GM10266 (cell line): ENCODE data around the gene ZNRF4.
"Not testable (repeated sequence)": the region's sequence is repeated elsewhere in the genome, so short reads cannot be mapped to it uniquely, and the experiment has no call there.

Experiments
- DNase-seq: peaks from one replicate; pipeline ENCODE4 v3.0.0; 2012; ENCODE audit errors: extremely low spot score
- TF ChIP-seq, protein P1 (sequence below): IDR thresholded peaks from 2 replicates; pipeline ENCODE4 v1.5.1; 2012; ENCODE audit warnings: mild to moderate bottlenecking, low read depth; ENCODE audit not compliant: control insufficient read depth, insufficient read depth; ENCODE audit errors: missing control alignments

The ZNRF4 gene

DNA sequence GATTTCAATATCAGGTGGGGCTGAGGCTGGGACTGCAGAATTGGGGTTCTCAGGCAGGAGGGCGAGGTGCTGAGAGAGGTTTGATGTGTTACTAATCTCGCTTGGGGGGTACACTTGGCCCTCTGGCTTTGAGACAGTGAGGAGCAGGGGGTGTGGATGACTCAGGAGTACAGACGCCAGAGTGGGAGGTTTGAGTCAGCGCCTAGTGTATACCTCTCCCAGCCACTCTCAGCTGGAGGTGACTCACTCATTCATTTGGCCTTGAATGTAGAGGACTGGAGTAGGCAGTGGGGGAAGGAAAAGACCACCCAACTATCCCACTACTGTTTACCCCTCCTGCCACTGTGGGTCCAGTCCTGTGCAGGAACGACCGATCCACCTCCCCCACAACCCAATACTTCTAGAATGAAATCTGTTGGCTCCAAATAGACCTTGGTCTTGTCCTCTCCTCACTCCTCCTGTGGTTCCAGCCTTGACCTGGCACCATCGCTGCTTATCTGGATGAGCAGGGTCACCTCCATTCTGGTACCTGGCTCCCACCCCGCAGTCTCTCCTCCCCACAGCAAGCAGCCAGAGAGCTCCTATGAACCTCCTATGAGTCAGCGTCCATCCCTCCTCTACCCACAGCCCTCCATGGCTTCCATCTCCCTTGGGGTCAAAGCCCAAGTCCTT, 20.1 kb upstream of the ZNRF4 start:
- DNase-seq: no peak
- TF ChIP-seq, protein P1, sequence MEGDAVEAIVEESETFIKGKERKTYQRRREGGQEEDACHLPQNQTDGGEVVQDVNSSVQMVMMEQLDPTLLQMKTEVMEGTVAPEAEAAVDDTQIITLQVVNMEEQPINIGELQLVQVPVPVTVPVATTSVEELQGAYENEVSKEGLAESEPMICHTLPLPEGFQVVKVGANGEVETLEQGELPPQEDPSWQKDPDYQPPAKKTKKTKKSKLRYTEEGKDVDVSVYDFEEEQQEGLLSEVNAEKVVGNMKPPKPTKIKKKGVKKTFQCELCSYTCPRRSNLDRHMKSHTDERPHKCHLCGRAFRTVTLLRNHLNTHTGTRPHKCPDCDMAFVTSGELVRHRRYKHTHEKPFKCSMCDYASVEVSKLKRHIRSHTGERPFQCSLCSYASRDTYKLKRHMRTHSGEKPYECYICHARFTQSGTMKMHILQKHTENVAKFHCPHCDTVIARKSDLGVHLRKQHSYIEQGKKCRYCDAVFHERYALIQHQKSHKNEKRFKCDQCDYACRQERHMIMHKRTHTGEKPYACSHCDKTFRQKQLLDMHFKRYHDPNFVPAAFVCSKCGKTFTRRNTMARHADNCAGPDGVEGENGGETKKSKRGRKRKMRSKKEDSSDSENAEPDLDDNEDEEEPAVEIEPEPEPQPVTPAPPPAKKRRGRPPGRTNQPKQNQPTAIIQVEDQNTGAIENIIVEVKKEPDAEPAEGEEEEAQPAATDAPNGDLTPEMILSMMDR: no peak

DNA sequence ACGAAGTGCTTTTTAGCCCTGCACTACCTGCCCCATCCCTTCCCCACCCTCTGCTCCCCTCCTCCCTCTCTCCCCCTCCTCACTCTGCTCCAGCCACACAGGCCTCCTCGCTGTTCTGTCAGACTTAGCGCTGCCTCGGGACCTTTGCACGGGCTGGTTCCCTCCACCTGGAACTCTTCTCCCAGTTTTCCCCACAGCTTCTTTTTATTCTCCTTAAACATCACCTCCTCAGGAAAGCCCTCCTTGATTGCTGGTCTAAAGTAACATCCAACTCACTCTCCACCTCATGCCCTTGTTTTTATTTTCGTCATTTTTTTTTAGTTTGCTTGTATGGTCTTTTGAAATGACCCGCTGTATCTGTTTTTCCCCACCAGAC, 19.6 kb upstream of the ZNRF4 start:
- DNase-seq: no peak
- TF ChIP-seq, protein P1: no peak

DNA sequence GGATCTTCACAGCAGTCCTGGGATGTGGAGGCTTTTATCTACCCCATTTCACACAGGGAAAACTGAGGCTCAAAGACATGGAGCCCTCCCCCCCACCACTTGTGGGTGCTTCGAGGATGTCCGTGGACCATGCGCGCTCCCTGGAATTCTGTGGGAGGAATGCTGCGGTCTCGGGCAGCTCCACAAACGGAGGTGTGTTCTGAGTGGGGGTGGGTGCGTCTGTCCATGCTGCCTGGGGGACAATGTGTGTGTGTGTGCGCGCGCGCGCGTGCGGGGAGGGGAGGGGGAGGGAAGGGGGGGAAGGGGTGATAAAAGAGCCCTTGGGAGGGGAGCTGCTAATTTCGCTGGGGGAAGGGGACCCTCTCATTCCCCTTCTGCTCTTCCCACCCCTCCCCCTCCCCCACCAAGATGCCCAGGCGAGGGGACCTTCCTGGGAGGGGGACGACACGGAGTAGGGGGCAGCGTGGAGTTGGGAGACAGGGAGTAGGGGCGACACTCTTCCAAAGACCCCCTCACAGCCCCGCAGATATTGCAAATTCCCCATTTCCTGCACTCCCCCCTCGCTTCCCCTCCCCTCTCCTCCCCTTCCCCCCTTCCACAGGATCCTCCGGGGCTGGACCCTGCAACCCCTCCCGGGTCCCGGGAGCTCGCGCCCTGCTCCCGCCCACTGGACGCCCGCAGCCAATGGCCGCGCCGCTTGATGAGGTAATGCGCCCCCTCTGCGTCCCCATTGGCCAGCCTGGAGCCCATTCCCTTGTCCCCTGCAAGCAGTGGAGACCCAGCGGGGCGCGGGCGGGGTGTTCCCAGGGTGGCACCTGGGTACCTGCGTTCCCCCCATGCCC, 18.9 kb upstream of the ZNRF4 start:
- no peak for DNase-seq
- TF ChIP-seq, protein P1: no peak

DNA sequence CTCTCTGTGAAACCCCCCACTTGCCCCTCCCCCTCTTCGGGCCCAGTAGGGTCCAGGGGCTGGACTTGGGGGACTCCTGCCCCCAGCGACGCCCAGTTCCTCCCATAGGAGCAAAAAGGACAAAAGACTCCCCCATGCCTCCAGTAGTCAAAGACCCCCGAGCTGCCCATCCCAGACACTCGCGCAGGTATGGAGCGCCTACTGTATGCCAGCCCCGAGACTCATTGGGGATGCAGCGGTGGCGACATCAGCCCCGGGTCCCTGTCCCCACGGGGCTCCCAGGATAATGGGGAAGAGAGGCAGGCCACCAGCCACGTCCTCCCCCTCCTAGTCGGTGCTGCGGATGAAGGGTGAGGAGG, 18.3 kb upstream of the ZNRF4 start:
- no peak for DNase-seq
- TF ChIP-seq, protein P1: no peak

DNA sequence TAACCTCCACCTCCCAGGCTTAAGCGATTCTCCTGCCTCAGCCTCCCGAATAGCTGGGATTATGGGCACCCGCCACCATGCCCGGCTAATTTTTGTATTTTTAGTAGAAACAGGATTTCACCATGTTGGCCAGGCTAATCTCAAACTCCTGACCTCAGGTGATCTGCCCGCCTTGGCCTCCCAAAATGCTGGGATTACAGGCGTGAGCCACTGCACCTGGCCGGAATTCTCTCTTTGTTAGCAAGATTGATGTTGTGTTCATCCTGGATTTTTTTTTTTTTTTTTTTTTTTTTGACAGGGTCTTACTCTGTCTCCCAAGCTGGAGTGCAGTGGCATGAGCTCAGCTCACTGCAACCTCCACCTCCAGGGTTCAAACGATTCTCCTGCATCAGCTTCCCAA, 16.5 kb upstream of the ZNRF4 start:
- DNase-seq: not testable (repeated sequence)

DNA sequence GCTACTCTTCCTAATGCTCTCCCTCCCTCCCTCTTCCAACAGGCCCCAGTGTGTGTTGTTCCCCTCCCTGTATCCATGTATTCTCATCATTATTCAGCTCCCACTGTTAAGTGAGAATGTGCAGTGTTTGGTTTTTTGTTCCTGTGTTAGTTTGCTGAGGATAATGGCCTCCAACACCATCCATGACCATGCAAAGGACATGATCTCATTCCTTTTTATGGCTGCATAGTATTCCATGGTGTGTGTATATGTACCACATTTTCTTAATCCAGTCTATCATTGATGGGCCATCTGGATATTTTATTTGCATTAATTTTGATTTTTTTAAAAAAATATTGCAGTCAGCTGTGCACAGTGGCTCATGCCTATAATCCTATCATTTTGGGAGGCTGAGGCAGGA, 15.8 kb upstream of the ZNRF4 start:
- TF ChIP-seq, protein P1: no peak
- DNase-seq: no peak

DNA sequence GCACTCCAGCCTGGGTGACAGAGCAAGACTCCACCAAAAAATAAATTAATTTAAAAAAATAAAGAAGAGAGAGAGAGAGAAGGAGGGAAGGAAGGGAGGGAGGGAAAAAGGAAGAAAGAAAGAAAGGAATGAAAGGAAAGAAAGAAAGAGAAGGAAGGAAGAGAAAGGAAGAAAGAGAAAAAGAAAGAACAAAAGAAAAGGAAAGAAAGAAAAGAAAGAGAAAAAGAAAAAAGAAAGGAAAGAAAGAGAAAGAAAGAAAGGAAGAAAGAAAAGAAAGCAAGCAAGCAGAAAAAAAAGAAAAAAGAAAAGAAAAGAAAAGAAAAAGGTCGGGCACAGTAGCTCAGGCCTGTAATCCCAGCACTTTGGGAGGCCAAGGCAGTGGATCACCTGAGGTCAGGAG, 14.9 kb upstream of the ZNRF4 start:
- TF ChIP-seq, protein P1: no peak
- no peak for DNase-seq
